ENCODE results near the gene AFAP1. TPM values are rescaled to one million over a fixed set of nuclear protein-coding genes. Genes with fewer than 3 reads are reported as not detected.

Gene AFAP1
- total RNA-seq, 1 experiment from 2014 or later: 42.1 TPM

DNA sequence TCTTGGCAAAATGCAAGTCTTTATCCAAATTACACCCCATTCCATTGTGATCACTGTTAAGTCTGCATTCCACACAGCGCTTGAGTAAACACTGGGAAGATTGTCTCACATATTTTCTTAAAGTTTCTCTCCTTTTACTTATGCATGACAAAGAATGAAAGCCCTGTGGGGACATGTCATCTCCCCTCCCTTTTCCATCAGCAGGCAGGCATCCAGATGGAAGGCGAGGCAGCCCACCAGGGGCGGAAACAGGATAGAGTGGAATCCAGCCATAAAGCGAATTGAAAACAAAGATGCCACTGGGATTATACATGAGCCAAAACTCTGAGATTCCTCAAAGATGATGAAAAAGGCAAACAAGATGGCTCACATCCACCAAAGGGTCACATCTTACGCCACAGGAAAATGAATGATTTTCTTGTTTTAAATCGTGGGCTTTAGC, 78.2 kb downstream of the AFAP1 start:
- H4K20me1 ChIP-seq (ENCODE audit: low read length): no peaks in the 10 kb centered on the region
- peak overlapping the region; percentile 78 for H3K27ac ChIP-seq (ENCODE audit: low read length)
- H3K36me3 ChIP-seq (ENCODE audit: low read depth, low read length): peaks cover 27% of the 10 kb centered on the region
- DNase-seq (peak; percentile 90), ATAC-seq (peak; percentile 82)
- no TSS peak for BruUV-seq (replicated peaks)
- H2AFZ ChIP-seq (ENCODE audit: low read length): peak overlapping the region; percentile 11
- POLR2A ChIA-PET (ENCODE audit: unreplicated experiment): no interaction called here
- TF ChIP-seq EZH2 (IDR thresholded peaks at IDR 0.05; ENCODE audit: low read length, unreplicated experiment): no peak
- TF ChIP-seq EZH2phosphoT487 (IDR thresholded peaks at IDR 0.05; ENCODE audit: borderline replicate concordance, low read length): no peak
- no peak for TF ChIP-seq CTCF (conservative IDR thresholded peaks at IDR 0.05; ENCODE audit: low read depth, low read length)
- no peaks in the 10 kb centered on the region for H3K9me2 ChIP-seq (replicated peaks; ENCODE audit: low read length)
- H3K9me3 ChIP-seq (ENCODE audit: low read length): no peaks in the 10 kb centered on the region
- CTCF ChIA-PET: no interaction called here
- peak overlapping the region; percentile 45 for H3K4me3 ChIP-seq (ENCODE audit: low read length)
- peak overlapping the region; percentile 2; the same call in 1 of the 2 replicates for H3K9ac ChIP-seq (ENCODE audit: low read length)
- peak overlapping the region; percentile 74 for H3K4me2 ChIP-seq (ENCODE audit: low read length)
- intact Hi-C loops (cut with micrococcal nuclease): loop anchor here (1.0 to 2.0 kb wide), 2 partner anchors 19 kb away; no protein-coding TSS in a partner anchor
- peaks cover 82% of the 10 kb centered on the region for H3K79me2 ChIP-seq (ENCODE audit: low read length)
- peaks cover 11% of the 10 kb centered on the region for H3F3A ChIP-seq (ENCODE audit: low read length, unreplicated experiment)
- peaks cover 58% of the 10 kb centered on the region for H3K4me1 ChIP-seq (ENCODE audit: insufficient read depth, low read length)
- H3K27me3 ChIP-seq (ENCODE audit: low read length): no peaks in the 10 kb centered on the region

GRCh38 chr4:7860600-7861163, 79.0 kb downstream of the AFAP1 start:
- intact Hi-C loops (cut with micrococcal nuclease): loop anchor here (1.0 to 2.0 kb wide), 2 partner anchors 18 to 20 kb away; no protein-coding TSS in a partner anchor

More at GRCh38 chr4:7860600-7861163, 79.0 kb downstream of the AFAP1 start:
- H3F3A ChIP-seq (ENCODE audit: low read length, unreplicated experiment): peaks cover 11% of the 10 kb centered on the region
- ChIA-PET POLR2A (ENCODE audit: unreplicated experiment) (no interaction called here), CTCF (no interaction called here)
- H3K4me3 ChIP-seq (ENCODE audit: low read length): peak overlapping the region; percentile 45
- H2AFZ ChIP-seq (ENCODE audit: low read length): no peak overlapping the region
- no peaks in the 10 kb centered on the region for H4K20me1 ChIP-seq (ENCODE audit: low read length)
- peak overlapping the region; percentile 78 for H3K27ac ChIP-seq (ENCODE audit: low read length)
- ATAC-seq (no peak), DNase-seq (no peak)
- TF ChIP-seq CTCF (conservative IDR thresholded peaks at IDR 0.05; ENCODE audit: low read depth, low read length): no peak
- no peaks in the 10 kb centered on the region for H3K9me2 ChIP-seq (replicated peaks; ENCODE audit: low read length)
- peak overlapping the region; percentile 2; the same call in 1 of the 2 replicates for H3K9ac ChIP-seq (ENCODE audit: low read length)
- no peaks in the 10 kb centered on the region for H3K9me3 ChIP-seq (ENCODE audit: low read length)
- peaks cover 59% of the 10 kb centered on the region for H3K4me1 ChIP-seq (ENCODE audit: insufficient read depth, low read length)
- H3K27me3 ChIP-seq (ENCODE audit: low read length): no peaks in the 10 kb centered on the region
- H3K4me2 ChIP-seq (ENCODE audit: low read length): peak overlapping the region; percentile 74
- peaks cover 23% of the 10 kb centered on the region for H3K36me3 ChIP-seq (ENCODE audit: low read depth, low read length)
- peaks cover 84% of the 10 kb centered on the region for H3K79me2 ChIP-seq (ENCODE audit: low read length)
- BruUV-seq (replicated peaks): no TSS peak
